GM19467 (cell line): ENCODE results near the gene ATXN7.

Source experiments
- ATAC-seq: cut with Tn5 transposase; IDR thresholded peaks from one replicate; pipeline ENCODE4 v1.9.1; 2021; ENCODE audit warnings: mild to moderate bottlenecking, moderate library complexity; ENCODE audit not compliant: unreplicated experiment

Gene ATXN7

DNA sequence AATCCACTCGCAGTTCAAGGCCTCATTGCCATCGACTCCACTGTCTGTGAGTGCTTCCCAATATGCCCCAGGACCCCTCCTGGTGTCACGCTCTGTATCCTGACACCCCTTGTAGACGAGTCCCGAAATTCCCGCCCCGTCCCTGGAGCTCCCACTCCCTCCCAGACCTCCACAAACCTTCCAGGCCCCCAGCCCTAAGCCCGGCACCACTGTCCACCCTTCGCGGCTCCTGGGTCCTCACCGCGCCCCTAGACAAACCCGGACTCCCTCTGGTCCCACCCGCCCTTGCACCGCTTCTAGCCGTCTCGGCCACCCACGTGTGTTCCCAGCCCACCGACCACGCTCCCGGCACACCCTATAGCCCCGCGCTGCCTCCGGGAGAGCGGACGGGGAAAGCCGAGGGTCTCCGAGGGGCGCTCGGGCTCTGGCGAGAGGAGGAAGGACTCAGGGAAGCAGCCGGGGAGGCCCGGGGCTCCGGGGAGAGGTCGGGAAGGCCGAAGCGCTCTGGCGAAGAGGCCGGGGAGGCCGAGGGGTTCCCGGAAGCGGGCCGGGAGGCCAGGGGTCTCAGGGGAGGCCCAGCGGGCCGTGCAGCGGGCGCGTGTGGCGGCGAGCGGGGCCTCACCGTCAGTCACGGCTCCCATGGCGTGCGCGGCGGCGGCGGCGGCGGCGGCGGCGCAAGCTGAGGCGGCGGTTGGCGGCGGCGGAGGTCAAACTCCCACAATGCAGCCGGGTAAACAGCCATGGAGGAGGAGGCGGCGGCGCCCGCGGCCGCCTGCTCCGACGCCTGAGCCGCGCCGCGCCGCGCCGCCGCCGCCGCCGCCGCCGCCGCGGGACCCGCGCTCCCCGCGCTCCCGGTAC is at the start of gene ATXN7, which contains the start of gene THOC7:
ATXN7 (plus strand) TSS at position 718 of the 858 bp plus-strand sequence. CDS start 48,732 bp downstream, outside the sequence.
THOC7 (minus strand) TSS at position 656 of the 858 bp plus-strand sequence; CDS start at position 641, 15 bp downstream.
- ATAC-seq = peak; percentile 59

DNA sequence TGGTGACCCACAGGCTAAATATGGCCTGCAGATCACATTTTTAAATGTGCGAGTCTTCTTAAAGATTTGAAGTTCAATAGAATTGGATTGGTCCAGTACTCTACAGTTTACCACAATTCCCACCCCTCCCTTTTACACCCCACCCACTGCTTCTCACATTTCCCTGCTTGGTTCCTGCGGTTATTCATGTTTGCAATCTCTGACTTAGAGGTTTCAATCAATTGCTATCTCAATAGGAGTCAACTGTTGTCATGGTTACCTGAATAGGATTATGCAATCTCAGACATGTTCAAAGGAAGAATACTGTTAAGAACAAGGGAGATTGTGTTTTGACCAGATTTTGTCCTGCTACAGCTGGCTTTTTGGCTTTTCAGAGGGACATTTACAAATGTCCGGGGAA is 49.4 kb upstream of the ATXN7 start:
- no peak for ATAC-seq

- ATAC-seq = no peak
These were observed 46.4 kb upstream of the ATXN7 start for GRCh38 chr3:63817225-63817624.

DNA sequence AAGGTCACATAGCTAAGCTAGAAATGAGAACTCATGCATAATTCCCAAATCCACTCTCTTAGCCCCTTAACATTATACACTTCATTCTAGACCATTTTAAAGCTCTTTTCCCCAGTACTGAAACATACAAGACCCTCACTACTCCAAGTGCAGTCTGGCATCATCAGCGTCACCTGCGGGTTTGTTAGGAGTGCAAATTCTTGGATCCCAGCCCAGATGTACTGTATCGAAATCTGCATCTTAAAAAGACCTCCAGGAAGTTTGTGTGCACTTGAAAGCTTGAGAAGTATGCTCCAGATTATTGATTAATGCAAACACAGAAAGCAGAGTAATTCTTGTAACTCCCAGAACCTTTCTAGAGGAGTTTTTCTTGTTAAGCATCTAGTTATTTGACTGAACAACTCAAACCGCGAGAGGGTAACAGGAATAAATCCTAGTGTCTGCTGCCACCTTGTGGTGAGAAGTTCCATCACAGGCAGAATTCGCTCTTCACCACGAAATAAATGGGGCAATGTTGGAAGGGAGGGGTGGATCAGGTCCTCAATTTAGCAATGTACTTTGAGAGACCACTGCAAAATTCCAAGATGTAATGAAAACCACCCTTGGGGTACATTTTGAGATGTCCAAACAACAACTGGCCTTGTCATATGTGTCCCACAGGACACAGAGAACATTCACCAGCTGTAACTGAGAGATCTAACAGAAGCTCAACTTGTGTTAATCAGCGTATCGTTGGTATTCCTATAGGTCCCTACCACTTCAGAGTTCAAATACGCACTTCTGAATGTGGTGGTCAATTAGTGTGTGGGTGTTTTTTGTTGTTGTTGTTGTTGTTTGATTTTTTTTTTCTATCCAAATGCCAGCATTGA is 45.2 kb upstream of the ATXN7 start:
- no peak for ATAC-seq

- no peak for ATAC-seq
These were observed 44.6 kb upstream of the ATXN7 start, which contains the start of gene C3orf49 for GRCh38 chr3:63819151-63819398. C3orf49 (plus strand) TSS chr3:63819299; CDS start chr3:63819472, 173 bp downstream.

DNA sequence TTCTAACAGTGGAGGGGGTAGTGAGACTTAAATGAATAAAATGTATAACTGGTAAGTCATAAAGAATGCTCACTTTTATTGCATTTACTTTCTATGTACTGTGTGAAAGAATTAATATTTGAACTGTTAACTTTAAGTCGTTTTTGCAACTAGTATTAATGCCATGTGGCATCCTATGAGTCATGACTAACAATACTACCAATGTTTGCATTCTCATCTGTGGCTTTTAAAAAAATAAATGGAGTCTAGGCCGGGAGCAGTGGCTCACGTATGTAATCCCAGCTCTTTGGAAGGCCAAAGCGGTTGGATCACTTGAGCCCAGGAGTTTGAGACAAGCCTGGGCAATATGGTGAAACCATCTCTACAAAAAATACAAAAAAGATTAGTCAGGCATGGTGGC is 39.4 kb upstream of the ATXN7 start:
- no peak for ATAC-seq

GRCh38 chr3:63830526-63830925 is 33.1 kb upstream of the ATXN7 start:
- ATAC-seq = no peak

GRCh38 chr3:63832395-63832794 is 31.3 kb upstream of the ATXN7 start:
- ATAC-seq = no peak

GRCh38 chr3:63841704-63842103 is 22.0 kb upstream of the ATXN7 start:
- ATAC-seq = no peak

GRCh38 chr3:63842127-63842526 is 21.5 kb upstream of the ATXN7 start:
- ATAC-seq = no peak

- no peak for ATAC-seq
These were observed 18.5 kb upstream of the ATXN7 start for GRCh38 chr3:63845215-63845614.

GRCh38 chr3:63847718-63848450 is 15.8 kb upstream of the ATXN7 start:
- ATAC-seq = no peak

DNA sequence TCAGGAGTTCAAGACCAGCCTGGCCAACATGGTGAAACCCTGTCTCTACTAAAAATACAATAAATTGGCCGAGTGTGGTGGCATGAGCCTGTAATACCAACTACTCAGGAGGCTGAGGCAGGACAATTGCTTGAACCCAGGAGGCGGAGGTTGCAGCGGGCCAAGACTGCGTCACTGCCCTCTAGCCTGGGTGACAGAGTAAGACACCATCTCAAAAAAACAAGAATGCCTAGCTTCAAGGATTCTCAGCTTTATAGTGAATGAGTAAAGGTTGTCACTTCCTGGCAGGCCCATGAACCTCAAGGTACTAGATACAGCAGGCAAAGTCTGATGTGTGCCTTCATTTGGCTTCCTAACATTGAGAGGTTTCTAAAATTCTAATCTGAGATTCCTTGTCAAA is 14.5 kb upstream of the ATXN7 start:
- no peak for ATAC-seq

GRCh38 chr3:63851287-63851686 is 12.4 kb upstream of the ATXN7 start:
- ATAC-seq = no peak

DNA sequence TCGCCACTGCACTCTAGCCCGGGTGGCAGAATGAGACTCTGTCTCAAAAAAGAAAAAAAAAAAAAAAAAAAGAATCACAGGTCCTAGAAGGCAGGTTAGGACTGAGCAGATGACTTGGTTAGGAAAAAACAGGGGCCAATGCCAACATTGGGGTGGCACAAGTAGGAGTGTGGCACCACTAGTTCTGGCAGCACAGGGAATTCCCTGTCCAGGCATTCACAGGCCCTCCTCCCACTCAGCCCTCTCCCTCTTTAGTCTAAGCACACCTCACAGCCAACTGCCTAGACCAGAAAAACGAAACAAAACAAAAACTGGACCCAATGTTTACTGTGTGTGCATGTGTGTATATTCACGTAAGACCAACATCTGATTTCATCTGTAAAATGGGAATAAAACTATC is 10.6 kb upstream of the ATXN7 start:
- ATAC-seq = no peak

DNA sequence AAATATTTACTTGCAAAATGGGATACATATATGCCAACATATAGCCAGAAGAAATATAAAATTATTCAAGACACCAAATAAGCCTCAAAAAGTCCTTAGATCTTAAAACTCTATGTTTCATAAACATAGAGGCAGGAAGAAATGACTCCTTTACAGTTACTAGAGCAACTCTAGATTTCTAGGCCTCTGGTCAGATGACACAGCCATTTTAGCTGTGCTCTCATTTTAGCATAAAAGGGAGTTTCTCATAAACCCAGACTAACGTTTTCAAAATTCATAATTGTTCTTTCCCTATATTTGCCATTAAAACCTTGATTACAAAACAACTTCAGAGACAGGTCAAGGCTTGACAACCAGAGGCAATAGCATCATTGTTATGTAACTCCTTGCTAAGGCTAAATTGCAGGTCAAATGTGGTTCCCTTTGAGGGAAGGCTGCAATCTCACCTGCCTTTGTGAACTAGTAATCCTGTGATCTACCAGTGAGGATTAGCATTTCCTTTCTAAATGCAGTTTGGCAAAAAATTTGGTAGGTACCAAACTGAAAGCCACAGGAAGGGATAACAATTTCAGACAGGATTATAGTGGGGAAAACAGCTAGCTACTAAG is 8.2 kb upstream of the ATXN7 start:
- no peak for ATAC-seq

DNA sequence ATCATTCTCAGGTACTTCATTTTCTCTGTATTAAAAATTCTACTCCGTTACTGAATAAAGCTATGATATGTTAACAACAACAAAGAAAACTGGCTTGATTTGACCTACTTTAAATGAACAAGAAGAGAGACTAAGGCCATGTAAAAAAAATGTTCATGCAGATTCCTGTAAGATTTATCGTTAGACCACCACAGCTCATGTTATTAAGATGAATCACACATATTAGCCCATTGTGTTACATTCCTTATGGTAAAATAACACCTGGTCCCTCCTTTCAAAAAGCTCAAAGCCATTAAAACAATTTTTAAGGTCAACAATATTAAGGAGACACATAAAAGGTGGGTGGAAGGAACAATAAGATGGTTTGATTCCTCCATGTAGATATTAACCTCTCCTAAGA is 6.4 kb upstream of the ATXN7 start:
- no peak for ATAC-seq

DNA sequence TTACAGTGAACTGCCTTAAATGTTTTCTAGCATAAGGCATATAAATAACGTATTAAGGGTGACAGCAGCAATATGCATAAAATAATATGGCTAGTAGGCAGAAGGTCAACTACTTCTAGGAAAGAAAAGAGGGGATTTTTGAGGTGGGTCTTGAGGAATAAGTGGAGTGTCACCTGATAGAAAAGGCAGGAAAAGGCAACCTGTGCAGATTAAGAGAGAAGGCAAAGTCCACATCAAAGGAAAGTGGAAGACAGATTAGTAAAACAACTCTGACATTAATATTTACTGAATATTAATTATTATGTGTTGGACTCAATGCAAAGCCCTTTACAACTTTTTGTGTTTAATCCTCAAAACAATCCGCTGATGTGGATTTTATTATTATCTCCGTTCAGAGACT is 2.9 kb upstream of the ATXN7 start:
- no peak for ATAC-seq

DNA sequence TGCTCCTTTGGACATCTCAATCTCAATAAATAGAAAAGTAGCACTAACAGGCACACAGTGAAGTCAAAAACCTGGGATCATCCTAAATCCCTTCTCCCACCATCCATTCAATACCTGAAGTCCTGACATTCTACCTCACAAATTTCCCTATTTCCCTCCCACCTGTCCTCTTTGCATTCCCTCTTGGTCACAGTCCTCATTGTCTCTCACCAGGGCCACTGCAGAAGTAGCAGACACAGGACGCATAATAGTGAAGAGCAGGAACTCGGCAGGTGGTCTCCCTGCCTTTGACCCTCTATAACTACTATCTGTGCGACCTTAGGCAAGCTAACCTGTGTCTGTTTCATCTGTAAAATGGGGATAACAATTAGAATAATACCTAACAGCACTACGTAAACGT is 2.4 kb upstream of the ATXN7 start:
- no peak for ATAC-seq

- ATAC-seq = peak; percentile 1
These were observed 890 bp upstream of the ATXN7 start for GRCh38 chr3:63862804-63863149.
